AG04450 (cell line): ENCODE measurements around the gene RAN. TPM values are rescaled to one million over a fixed set of nuclear protein-coding genes. Genes with fewer than 3 reads are reported as not detected.
A peak's percentile ranks its signal among the peaks of the same experiment; 100 is the strongest.

Experiments used
- CTCF ChIA-PET: fragments of 300-600, 350-600 bp; formaldehyde crosslinking; extraction: SDS; loops from one replicate; lab custom pipeline; 2022; ENCODE audit warnings: antibody characterized with exemption, inconsistent platforms; lab: Charles Lee
- POLR2A ChIA-PET: fragments of 350-600 bp; formaldehyde crosslinking; extraction: SDS; loops from one replicate; lab custom pipeline; 2021; ENCODE audit warnings: antibody characterized with exemption, inconsistent platforms; lab: Yijun Ruan, JAX
- DNase-seq: peaks from one replicate; pipeline ENCODE4 v3.0.0-alpha.2; 2011; ENCODE audit warnings: low read depth, low spot score
- H3K27ac ChIP-seq: one replicate; pipeline ENCODE4 v1.5.1; 2012; ENCODE audit warnings: low read depth, low read length, control low read depth
- H3K27me3 ChIP-seq: one replicate; pipeline ENCODE4 v1.6.0; 2012; ENCODE audit warnings: low read length; ENCODE audit not compliant: control insufficient read depth, insufficient read depth
- H3K4me3 ChIP-seq: 2 replicates; pipeline ENCODE4 v1.5.1; 2011; ENCODE audit warnings: mild to moderate bottlenecking, low read depth, low read length, control low read depth
- H3K9me3 ChIP-seq: 2 replicates; pipeline ENCODE4 v1.5.1; 2012; ENCODE audit warnings: low read length; ENCODE audit not compliant: control insufficient read depth, insufficient read depth
- CTCF ChIP-seq: IDR thresholded peaks from 2 replicates; pipeline ENCODE4 v1.5.1; 2011; ENCODE audit warnings: low read depth, low read length, control low read depth, inconsistent platforms
- polyA plus RNA-seq: library from polyadenylated mRNA; depleted of rRNA; stranded (reverse); fragments of >200 nt; gene quantifications from 2 replicates; pipeline ENCODE4 v1.2.3, GENCODE V29; 2011

Gene RAN
- polyA plus RNA-seq, 1 experiment = 1,434 TPM

DNA sequence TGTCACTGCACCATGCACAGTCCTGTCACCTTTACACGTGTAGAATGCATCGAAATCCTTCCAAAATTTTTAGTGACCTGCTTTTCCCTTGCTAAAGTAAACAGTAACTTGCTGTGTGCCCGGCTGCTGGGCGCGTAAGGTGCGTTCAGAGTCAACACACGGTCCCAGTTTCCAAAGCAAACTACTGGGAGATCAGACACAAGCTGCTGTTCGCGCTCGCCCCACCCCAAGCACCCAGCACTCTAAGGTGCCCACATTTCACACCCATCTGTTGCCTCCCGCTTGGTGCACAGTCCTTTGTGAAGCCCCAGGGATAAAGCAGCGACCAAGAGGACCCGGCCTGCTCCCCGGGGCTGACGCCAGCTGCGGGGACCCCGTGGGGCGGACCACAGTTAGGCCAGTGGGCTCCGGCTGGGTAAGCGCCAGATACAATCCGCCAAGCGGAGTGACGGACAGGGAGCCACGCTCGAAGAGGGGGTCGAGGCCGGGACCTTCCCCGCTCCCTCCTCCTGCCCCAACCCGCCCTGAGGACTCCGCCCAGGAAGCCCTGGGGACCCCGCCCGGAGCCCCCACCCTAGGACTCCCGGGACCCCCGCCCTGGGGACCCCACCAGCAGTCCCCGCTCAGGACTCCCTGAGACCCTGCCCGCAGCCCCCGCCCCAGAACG lies 33.4 kb upstream of the RAN start:
- Histone ChIP-seq H3K9me3 (no peaks in the 10 kb centered on the region), H3K27ac (no peak overlapping the region), H3K4me3 (peak overlapping the region; percentile 84), H3K27me3 (no peaks in the 10 kb centered on the region)
- POLR2A ChIA-PET = interaction anchor here (1.5 kb wide), 1 partner anchor 36 kb away, joined by 5 read pairs; no protein-coding TSS in a partner anchor
- no peak for TF ChIP-seq CTCF
- DNase-seq = no peak
- CTCF ChIA-PET = interaction anchor here (1.4 to 5.8 kb wide), 5 partner anchors 11 to 32 kb away, joined by 5 to 46 read pairs (median 7); no protein-coding TSS in a partner anchor

DNA sequence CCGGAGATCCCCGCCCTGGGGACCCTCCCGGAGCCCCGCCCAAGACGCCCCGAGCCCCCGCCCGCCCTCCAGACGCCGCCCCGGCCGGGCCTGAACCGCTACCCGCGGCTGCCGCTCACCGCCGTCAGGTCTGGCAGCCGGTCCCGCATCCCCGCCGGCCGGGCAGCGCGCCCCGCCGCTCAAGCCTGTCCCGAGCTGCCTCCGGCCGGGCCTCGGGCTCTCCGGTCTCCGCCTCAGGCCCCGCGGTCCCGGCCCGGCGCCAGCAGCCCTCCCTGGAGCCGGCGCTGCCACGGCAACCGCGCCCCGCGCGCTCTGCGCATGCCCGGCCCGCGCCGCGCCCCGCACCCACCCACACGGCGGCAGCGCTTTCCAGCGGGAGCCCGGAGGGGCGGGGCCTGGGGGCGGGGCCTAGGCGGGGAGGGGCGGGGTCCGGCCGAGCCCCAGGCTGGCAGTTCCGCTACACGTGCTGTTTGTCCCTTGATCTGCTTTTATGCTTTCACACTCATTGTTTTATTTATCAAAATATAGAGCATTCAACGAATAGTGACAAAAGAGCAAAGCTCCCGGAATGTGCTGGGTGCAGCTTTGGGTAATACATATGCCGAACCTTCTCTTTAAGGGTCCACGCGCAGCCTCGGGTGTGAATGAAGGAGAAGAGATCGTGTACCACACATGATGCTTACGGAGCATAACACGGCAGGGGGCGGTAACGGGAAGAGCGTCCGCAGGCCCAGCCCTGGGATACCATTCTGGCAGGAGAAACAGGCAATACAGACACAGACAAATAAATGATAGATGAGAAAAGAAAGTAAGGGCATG lies 32.7 kb upstream of the RAN start, which contains the start of gene STX2:
Gene STX2 (minus strand): TSS at position 300 of the 819 bp plus-strand sequence. CDS start 151 bp downstream, at position 149.
- Histone ChIP-seq H3K27ac (peak within 1 kb of the TSS; percentile 57), H3K27me3 (no peaks in the 10 kb centered on the region), H3K9me3 (no peaks in the 10 kb centered on the region), H3K4me3 (peak within 1 kb of the TSS; percentile 84)
- POLR2A ChIA-PET = no interaction called here
- peak; percentile 51 for TF ChIP-seq CTCF
- CTCF ChIA-PET = interaction anchor here (1.1 to 5.8 kb wide), 6 partner anchors 9 to 82 kb away, joined by 3 to 46 read pairs (median 7); no protein-coding TSS in a partner anchor
- peak; percentile 39 for DNase-seq

GRCh38 chr12:130839770-130840404 lies 32.0 kb upstream of the RAN start:
- H3K4me3 ChIP-seq = peak overlapping the region; percentile 59
- ChIA-PET CTCF (interaction anchor here (1.1 to 5.8 kb wide), 6 partner anchors 9 to 81 kb away, joined by 3 to 46 read pairs (median 7); no protein-coding TSS in a partner anchor), POLR2A (no interaction called here)
- no peaks in the 10 kb centered on the region for H3K9me3 ChIP-seq
- no peak for TF ChIP-seq CTCF
- peak overlapping the region; percentile 57 for H3K27ac ChIP-seq
- no peaks in the 10 kb centered on the region for H3K27me3 ChIP-seq
- no peak for DNase-seq

- POLR2A ChIA-PET = no interaction called here
- H3K9me3 ChIP-seq = no peaks in the 10 kb centered on the region; the same call in 1 of the 2 replicates
- no peak for DNase-seq
- no peaks in the 10 kb centered on the region for H3K27me3 ChIP-seq
- CTCF ChIA-PET = interaction anchor here (1.9 kb wide), 1 partner anchor 20 kb away, joined by 5 read pairs; no protein-coding TSS in a partner anchor
- no peak overlapping the region for H3K4me3 ChIP-seq
- H3K27ac ChIP-seq = no peak overlapping the region
- no peak for TF ChIP-seq CTCF
Observed at GRCh38 chr12:130846369-130846768, 25.5 kb upstream of the RAN start.
